ENCODE measurements around the gene ZNF763. TPM values are rescaled to one million over a fixed set of nuclear protein-coding genes. Genes with fewer than 3 reads are reported as not detected.
"Not testable (repeated sequence)": the region's sequence is repeated elsewhere in the genome, so short reads cannot be mapped to it uniquely, and the experiment has no call there.

ZNF763 gene
- total and polyA plus RNA-seq, 2 experiments from 2014 or later: 1.4 to 1.8 TPM

DNA sequence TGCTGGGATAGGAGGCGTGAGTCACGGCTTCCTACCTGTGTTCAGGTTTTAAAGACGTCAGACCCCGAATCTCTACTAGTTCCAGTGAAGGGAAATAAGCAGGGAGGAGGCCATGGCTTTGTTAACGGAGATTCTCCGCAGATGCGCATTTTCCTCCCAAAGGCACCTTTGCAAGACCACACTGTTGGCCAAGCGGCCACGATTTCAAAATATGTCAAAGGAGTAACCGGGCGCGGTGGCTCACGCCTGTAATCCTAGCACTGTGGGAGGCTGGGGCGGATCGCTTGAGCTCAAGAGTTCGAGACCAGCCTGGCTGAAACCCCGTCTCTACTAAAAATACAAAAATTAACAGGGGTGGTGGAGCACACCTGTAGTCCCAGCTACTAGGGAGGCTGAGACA is 21.9 kb downstream of the ZNF763 start:
- H3K27ac ChIP-seq: no peak overlapping the region
- H3K4me1 ChIP-seq (ENCODE audit: insufficient read depth): peaks cover 7% of the 10 kb centered on the region; the same call in 1 of the 2 replicates
- no peak overlapping the region for H3K4me2 ChIP-seq (ENCODE audit: unreplicated experiment)
- H3K27me3 ChIP-seq (replicated peaks; ENCODE audit: insufficient read depth): no peaks in the 10 kb centered on the region
- no peaks in the 10 kb centered on the region for H3K36me3 ChIP-seq (ENCODE audit: low read depth)
- H3K79me2 ChIP-seq (ENCODE audit: insufficient read depth): peaks cover 27% of the 10 kb centered on the region
- no peak for TF ChIP-seq EZH2 (IDR thresholded peaks at IDR 0.05; ENCODE audit: insufficient read depth, poor library complexity, severe bottlenecking)
- TF ChIP-seq EZH2phosphoT487 (IDR thresholded peaks at IDR 0.05; ENCODE audit: insufficient read depth, low read depth): no peak
- 83 to 84% methylated on average over 17 of the region's 17 CpGs for WGBS, 2 experiments (ENCODE audit: low coverage in 1 of 2, low lambda C conversion rate in 2 of 2, missing lambda C conversion rate in 2 of 2)
- in situ Hi-C loops (cut with MboI): no loop called here
- no peak overlapping the region for H2AFZ ChIP-seq
- H3K9me2 ChIP-seq (ENCODE audit: insufficient read depth): no peaks in the 10 kb centered on the region
- H3K4me3 ChIP-seq: no peak overlapping the region
- H4K20me1 ChIP-seq (ENCODE audit: insufficient read depth): no peaks in the 10 kb centered on the region
- DNase-seq: no peak
- H3K9ac ChIP-seq: no peak overlapping the region
- H3F3A ChIP-seq (ENCODE audit: insufficient read depth): peaks cover 10% of the 10 kb centered on the region
- no peaks in the 10 kb centered on the region for H3K9me3 ChIP-seq (ENCODE audit: low read depth)

DNA sequence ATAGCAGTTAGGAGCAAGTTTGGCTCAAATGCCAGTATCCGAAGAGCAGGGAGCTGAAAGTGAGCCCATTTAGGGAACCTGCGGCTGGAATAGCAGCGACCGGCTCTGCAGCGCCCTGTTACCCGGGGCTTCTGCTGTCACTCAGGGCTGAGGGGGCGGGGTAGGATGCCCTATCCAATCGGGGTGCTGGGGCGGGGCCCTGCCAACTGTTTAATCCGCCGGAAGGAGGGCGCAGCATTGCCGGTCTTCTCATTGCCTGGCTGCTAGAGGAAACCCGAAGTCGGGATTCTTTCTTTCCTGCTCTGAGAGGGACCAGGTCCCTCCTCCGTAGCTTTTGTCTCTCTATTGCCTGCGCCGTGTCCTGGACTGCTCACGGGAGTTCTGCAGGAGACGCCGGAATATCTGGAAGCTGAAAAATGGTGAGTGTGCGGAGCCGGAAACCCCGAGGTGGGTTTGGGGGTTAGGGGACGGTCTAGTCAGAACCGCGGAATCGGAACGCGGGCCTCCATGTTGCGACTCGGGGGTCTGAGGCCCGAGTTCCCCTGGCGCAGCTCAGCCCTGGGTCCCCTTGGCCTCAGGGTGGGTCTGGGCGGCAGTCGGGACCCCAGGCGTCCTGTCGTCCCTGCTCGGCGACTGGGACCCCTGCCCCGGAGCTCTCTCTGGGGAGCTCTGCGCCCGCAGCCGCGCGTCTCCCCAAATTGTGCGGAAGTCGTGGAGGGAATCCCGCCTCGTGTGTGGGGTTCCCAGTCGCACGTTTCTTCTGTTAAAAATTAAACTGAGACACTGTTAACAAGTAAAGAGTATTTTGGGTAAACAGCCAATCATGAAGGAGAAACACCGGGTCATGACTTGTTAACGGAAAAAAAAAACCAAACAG is 22.8 kb downstream of the ZNF763 start:
- peak; percentile 99 for DNase-seq
- TF ChIP-seq EZH2phosphoT487 (IDR thresholded peaks at IDR 0.05; ENCODE audit: insufficient read depth, low read depth) (no peak), EZH2 (IDR thresholded peaks at IDR 0.05; ENCODE audit: insufficient read depth, poor library complexity, severe bottlenecking) (no peak)
- WGBS, 2 experiments (ENCODE audit: low coverage in 1 of 2, low lambda C conversion rate in 2 of 2, missing lambda C conversion rate in 2 of 2): 1 to 2% methylated on average over 49 to 51 of the region's 54 CpGs
- H4K20me1 ChIP-seq (ENCODE audit: insufficient read depth): no peaks in the 10 kb centered on the region
- H3K9me3 ChIP-seq (ENCODE audit: low read depth): no peaks in the 10 kb centered on the region
- peak overlapping the region; percentile 79 for H3K9ac ChIP-seq
- no peaks in the 10 kb centered on the region for H3K36me3 ChIP-seq (ENCODE audit: low read depth)
- H3K4me2 ChIP-seq (ENCODE audit: unreplicated experiment): peak overlapping the region; percentile 98
- no peaks in the 10 kb centered on the region for H3K9me2 ChIP-seq (ENCODE audit: insufficient read depth)
- H3K79me2 ChIP-seq (ENCODE audit: insufficient read depth): peaks cover 32% of the 10 kb centered on the region
- peak overlapping the region; percentile 59 for H3K27ac ChIP-seq
- H3K27me3 ChIP-seq (replicated peaks; ENCODE audit: insufficient read depth): no peaks in the 10 kb centered on the region
- H3K4me1 ChIP-seq (ENCODE audit: insufficient read depth): peaks cover 11% of the 10 kb centered on the region; the same call in 1 of the 2 replicates
- in situ Hi-C loops (cut with MboI): no loop called here
- H2AFZ ChIP-seq: peak overlapping the region; percentile 96
- peaks cover 10% of the 10 kb centered on the region for H3F3A ChIP-seq (ENCODE audit: insufficient read depth)
- peak overlapping the region; percentile 87 for H3K4me3 ChIP-seq

DNA sequence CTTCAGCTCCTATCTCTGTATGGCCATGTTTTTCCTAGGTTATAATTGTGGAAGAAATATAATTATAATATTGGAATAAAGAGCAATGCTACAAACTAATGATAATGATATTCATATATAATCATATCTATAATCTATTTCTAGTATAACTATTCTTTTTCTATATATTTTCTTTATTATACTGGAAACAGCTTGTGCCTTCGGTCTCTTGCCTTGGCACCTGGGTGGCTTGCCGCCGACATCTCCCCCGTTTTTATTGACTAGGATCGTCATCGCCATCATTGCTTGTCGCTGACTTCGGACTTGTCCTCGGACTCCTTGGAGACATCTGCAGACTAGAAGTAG is 24.2 kb downstream of the ZNF763 start:
- no peaks in the 10 kb centered on the region for H3K9me3 ChIP-seq (ENCODE audit: low read depth)
- H3K79me2 ChIP-seq (ENCODE audit: insufficient read depth): peaks cover 46% of the 10 kb centered on the region
- no peak overlapping the region for H3K9ac ChIP-seq
- peaks cover 13% of the 10 kb centered on the region; the same call in 1 of the 2 replicates for H3K4me1 ChIP-seq (ENCODE audit: insufficient read depth)
- H3K27me3 ChIP-seq (replicated peaks; ENCODE audit: insufficient read depth): no peaks in the 10 kb centered on the region
- H2AFZ ChIP-seq: no peak overlapping the region
- H3F3A ChIP-seq (ENCODE audit: insufficient read depth): peaks cover 10% of the 10 kb centered on the region
- TF ChIP-seq EZH2 (IDR thresholded peaks at IDR 0.05; ENCODE audit: insufficient read depth, poor library complexity, severe bottlenecking) (no peak), EZH2phosphoT487 (IDR thresholded peaks at IDR 0.05; ENCODE audit: insufficient read depth, low read depth) (no peak)
- H3K4me2 ChIP-seq (ENCODE audit: unreplicated experiment): peak overlapping the region; percentile 98
- no peaks in the 10 kb centered on the region for H4K20me1 ChIP-seq (ENCODE audit: insufficient read depth)
- H3K4me3 ChIP-seq: no peak overlapping the region; the same call in 1 of the 2 replicates
- H3K36me3 ChIP-seq (ENCODE audit: low read depth): no peaks in the 10 kb centered on the region
- in situ Hi-C loops (cut with MboI): no loop called here
- no peak for DNase-seq
- no peaks in the 10 kb centered on the region for H3K9me2 ChIP-seq (ENCODE audit: insufficient read depth)
- WGBS, 2 experiments (ENCODE audit: low coverage in 1 of 2, low lambda C conversion rate in 2 of 2, missing lambda C conversion rate in 2 of 2): 66 to 70% methylated on average over 9 of the region's 9 CpGs
- no peak overlapping the region for H3K27ac ChIP-seq

DNA sequence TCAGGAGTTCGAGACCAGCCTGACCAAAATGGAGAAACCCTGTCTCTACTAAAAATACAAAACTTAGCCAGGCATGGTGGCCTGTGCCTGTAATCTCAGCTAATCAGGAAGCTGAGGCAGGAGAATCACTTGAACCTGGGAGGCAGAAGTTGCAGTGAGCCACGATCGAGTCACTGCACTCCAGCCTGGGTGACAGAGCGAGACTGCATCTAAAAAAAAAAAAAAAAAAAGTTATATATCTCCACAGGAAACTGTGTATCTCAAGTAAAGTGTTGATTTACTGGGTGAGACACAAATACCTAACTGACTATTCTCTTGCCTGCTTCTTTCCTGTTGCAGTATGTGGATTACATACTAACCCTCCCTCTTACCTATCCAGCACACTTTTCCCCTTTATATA is 27.1 kb downstream of the ZNF763 start:
- Histone ChIP-seq H3K79me2 (ENCODE audit: insufficient read depth) (peaks cover 73% of the 10 kb centered on the region), H3K27ac (peak overlapping the region; percentile 43), H3K4me1 (ENCODE audit: insufficient read depth) (peaks cover 19% of the 10 kb centered on the region; the same call in 1 of the 2 replicates), H3K9ac (peak overlapping the region; percentile 18; the same call in 1 of the 2 replicates)
- H4K20me1 ChIP-seq (ENCODE audit: insufficient read depth); H3K4me2 ChIP-seq (ENCODE audit: unreplicated experiment); H3K4me3 ChIP-seq; H2AFZ ChIP-seq; H3F3A ChIP-seq (ENCODE audit: insufficient read depth); in situ Hi-C loops (cut with MboI); H3K36me3 ChIP-seq (ENCODE audit: low read depth); H3K9me2 ChIP-seq (ENCODE audit: insufficient read depth); H3K9me3 ChIP-seq (ENCODE audit: low read depth); H3K27me3 ChIP-seq (replicated peaks; ENCODE audit: insufficient read depth): not testable (repeated sequence)
- DNase-seq: peak; percentile 37
- 57 to 58% methylated on average over 4 of the region's 4 CpGs for WGBS, 2 experiments (ENCODE audit: low coverage in 1 of 2, low lambda C conversion rate in 2 of 2, missing lambda C conversion rate in 2 of 2)
